Islet precursor cell (in vitro differentiated cells): ENCODE results near the gene TBC1D19.
"Not testable (repeated sequence)": the region's sequence is repeated elsewhere in the genome, so short reads cannot be mapped to it uniquely, and the experiment has no call there.

Source experiments
- DNase-seq: peaks from one replicate; pipeline ENCODE4 v3.0.0-alpha.2; 2018

TBC1D19 gene

GRCh38 chr4:26583865-26584652 is at the start of gene TBC1D19:
TBC1D19 (plus strand) TSS chr4:26584084; CDS start chr4:26584194, 110 bp downstream.
- DNase-seq: peak; percentile 95

- no peak for DNase-seq
Observed at GRCh38 chr4:26542991-26543390, 40.9 kb upstream of the TBC1D19 start.

GRCh38 chr4:26544421-26544820 is 39.5 kb upstream of the TBC1D19 start:
- DNase-seq: no peak

GRCh38 chr4:26548379-26548778 is 35.5 kb upstream of the TBC1D19 start:
- DNase-seq: not testable (repeated sequence)

- DNase-seq: no peak
Observed at GRCh38 chr4:26557164-26557563, 26.7 kb upstream of the TBC1D19 start.

GRCh38 chr4:26558166-26558895 is 25.6 kb upstream of the TBC1D19 start:
- no peak for DNase-seq

GRCh38 chr4:26566133-26566532 is 17.8 kb upstream of the TBC1D19 start:
- DNase-seq: no peak

- DNase-seq: no peak
Observed at GRCh38 chr4:26568446-26568994, 15.4 kb upstream of the TBC1D19 start.

GRCh38 chr4:26570596-26570995 is 13.3 kb upstream of the TBC1D19 start:
- no peak for DNase-seq

GRCh38 chr4:26573389-26573794 is 10.5 kb upstream of the TBC1D19 start:
- no peak for DNase-seq

- DNase-seq: no peak
Observed at GRCh38 chr4:26574563-26574962, 9.3 kb upstream of the TBC1D19 start.

- DNase-seq: no peak
Observed at GRCh38 chr4:26576231-26576739, 7.6 kb upstream of the TBC1D19 start.

GRCh38 chr4:26577066-26577465 is 6.8 kb upstream of the TBC1D19 start:
- no peak for DNase-seq

GRCh38 chr4:26579169-26579568 is 4.7 kb upstream of the TBC1D19 start:
- DNase-seq: no peak

- DNase-seq: not testable (repeated sequence)
Observed at GRCh38 chr4:26581341-26581740, 2.5 kb upstream of the TBC1D19 start.

GRCh38 chr4:26583538-26583864 is 383 bp upstream of the TBC1D19 start:
- no peak for DNase-seq

- DNase-seq: no peak
Observed at GRCh38 chr4:26584725-26585124, 841 bp downstream of the TBC1D19 start.

GRCh38 chr4:26589705-26590104 is 5.8 kb downstream of the TBC1D19 start:
- DNase-seq: no peak

- DNase-seq: peak; percentile 77
Observed at GRCh38 chr4:26590639-26591038, 6.8 kb downstream of the TBC1D19 start.

- not testable (repeated sequence) for DNase-seq
Observed at GRCh38 chr4:26593557-26593956, 9.7 kb downstream of the TBC1D19 start.

GRCh38 chr4:26594371-26594770 is 10.5 kb downstream of the TBC1D19 start:
- no peak for DNase-seq

- DNase-seq: no peak
Observed at GRCh38 chr4:26594778-26595177, 10.9 kb downstream of the TBC1D19 start.

- DNase-seq: no peak
Observed at GRCh38 chr4:26596843-26597242, 13.0 kb downstream of the TBC1D19 start.

- DNase-seq: no peak
Observed at GRCh38 chr4:26601204-26601603, 17.3 kb downstream of the TBC1D19 start.
